Stomach (tissue), 9 donors: ENCODE results near the gene MOCS2. TPM values are rescaled to one million over a fixed set of nuclear protein-coding genes. Genes with fewer than 3 reads are reported as not detected.

Source experiments
- DNase-seq, 2 donors: peaks; one replicate each; pipeline versions ENCODE4 v3.0.0 to v3.0.0-alpha.2; 2013 to 2019
- H3K27ac ChIP-seq, 5 donors: fragments of 200-600 bp in 4 of 5; sonication (generic) in 4 of 5; one replicate each; pipeline ENCODE4 v1.5.1; 2013 to 2019; ENCODE audit warnings: mild to moderate bottlenecking in 1 of 5, moderate library complexity in 1 of 5
- H3K27me3 ChIP-seq, 3 donors: fragments of 200-600 bp; sonication (generic); one replicate each; pipeline ENCODE4 v1.5.1; 2017 to 2019; ENCODE audit warnings: mixed run types in 1 of 3
- H3K36me3 ChIP-seq, 4 donors: fragments of 200-600 bp; sonication (generic); 1 replicate in 3 of 4; 2 replicates in 1 of 4; pipeline ENCODE4 v1.5.1; 2016 to 2019
- H3K4me1 ChIP-seq, 4 donors: fragments of 200-600 bp; sonication (generic); one replicate each; pipeline ENCODE4 v1.5.1; 2016 to 2019
- H3K4me3 ChIP-seq, 4 donors: fragments of 200-600 bp; sonication (generic) in 3 of 4; one replicate each; pipeline ENCODE4 v1.5.1; 2016 to 2019; ENCODE audit warnings: mild to moderate bottlenecking in 1 of 4
- H3K9me3 ChIP-seq, 4 donors: fragments of 200-600 bp; sonication (generic); one replicate each; pipeline ENCODE4 v1.5.1; 2016 to 2019
- CTCF ChIP-seq, 7 experiments: fragments of 450-650 bp in 4 of 7; fragments of 200-600 bp in 3 of 7; sonication (generic) in 3 of 7; IDR thresholded peaks; one replicate each; pipeline ENCODE4 v1.5.1; 2016 to 2019; ENCODE audit warnings: antibody characterized with exemption in 7 of 7, control low read depth in 2 of 7, mild to moderate bottlenecking in 1 of 7
- EP300 ChIP-seq: sonication (generic); formaldehyde crosslinking; IDR thresholded peaks from one replicate; pipeline ENCODE4 v1.6.1; 2017; ENCODE audit warnings: antibody characterized with exemption
- POLR2A ChIP-seq, 4 donors: fragments of 450-650 bp; IDR thresholded peaks; one replicate each; pipeline ENCODE4 v1.6.1; 2016; ENCODE audit warnings: antibody characterized with exemption in 4 of 4, control low read depth in 2 of 4, mild to moderate bottlenecking in 1 of 4, moderate library complexity in 1 of 4
- POLR2AphosphoS5 ChIP-seq, 3 donors: sonication (generic); formaldehyde crosslinking; IDR thresholded peaks; one replicate each; pipeline ENCODE4 v1.6.1; 2016; ENCODE audit warnings: antibody characterized with exemption in 3 of 3
- WGBS, 5 donors: extraction: QIAGEN DNeasy Blood & Tissue Kit in 3 of 5; methylation state at CpG; one replicate each; pipeline versions ENCODE4 v1.1.5 to v1.1.7; 2013 to 2018; 5-methylcytosine and 5-hydroxymethylcytosine counted together
- intact Hi-C: fragments of 100-400 bp; cut with DNase I; formaldehyde crosslinking; loops from one replicate; pipeline ENCODE4 v1.15.1; 2023; ENCODE audit warnings: low total_unique reads
- polyA plus RNA-seq, 3 donors: library from polyadenylated mRNA; stranded (reverse); fragments of 200-250 nt; gene quantifications; one replicate each; pipeline ENCODE4 v1.2.3, GENCODE V29; 2013
- total RNA-seq, 5 donors: library from RNA; depleted of rRNA; stranded (reverse); fragments of >200 nt; gene quantifications; one replicate each; pipeline versions ENCODE4 v1.1.0 to v1.2.3, GENCODE V29; 2014 to 2016
- donor health status: healthy with polysubstance abuse.
- donor health status: Bipolar disorder and iron deficiency.
- donor health status: healthy.

MOCS2 gene
- total and polyA plus RNA-seq, 8 donors, result 15.8 to 96.4 (median 39.1) TPM

GRCh38 chr5:53090229-53090628 is 19.3 kb downstream of the MOCS2 start:
- intact Hi-C loops, result no loop called here
- H3K9me3 ChIP-seq, result no peaks in the 10 kb centered on the region
- no peak overlapping the region for H3K4me3 ChIP-seq
- H3K27me3 ChIP-seq, result no peaks in the 10 kb centered on the region
- H3K27ac ChIP-seq, result no peak overlapping the region
- peaks cover 0 to 12% (median 0%) of the 10 kb centered on the region in 4 donors for H3K4me1 ChIP-seq
- H3K36me3 ChIP-seq, result peaks cover 0 to 24% (median 12%) of the 10 kb centered on the region in 4 donors
- TF ChIP-seq POLR2AphosphoS5 (IDR thresholded peaks at IDR 0.05) (no peak), POLR2A (IDR thresholded peaks at IDR 0.05) (no peak), EP300 (no peak), CTCF (IDR thresholded peaks at IDR 0.05) (no peak)
- DNase-seq, result no peak
- 83 to 93% (median 84%) methylated on average over 5 of the region's 5 CpGs for WGBS, 5 donors

GRCh38 chr5:53089481-53089991 is 20.0 kb downstream of the MOCS2 start:
- peaks cover 0 to 19% (median 8%) of the 10 kb centered on the region in 4 donors for H3K36me3 ChIP-seq
- no peaks in the 10 kb centered on the region for H3K27me3 ChIP-seq
- no peak overlapping the region for H3K4me3 ChIP-seq
- H3K4me1 ChIP-seq, result peaks cover 0 to 12% (median 0%) of the 10 kb centered on the region in 4 donors
- H3K9me3 ChIP-seq, result no peaks in the 10 kb centered on the region
- WGBS, 5 donors, result 83 to 89% (median 86%) methylated on average over 4 of the region's 4 CpGs
- intact Hi-C loops, result no loop called here
- TF ChIP-seq CTCF (IDR thresholded peaks at IDR 0.05) (no peak), POLR2A (IDR thresholded peaks at IDR 0.05) (no peak), POLR2AphosphoS5 (IDR thresholded peaks at IDR 0.05) (no peak), EP300 (no peak)
- H3K27ac ChIP-seq, result no peak overlapping the region
- DNase-seq, result no peak

GRCh38 chr5:53087621-53088121 is 21.9 kb downstream of the MOCS2 start:
- TF ChIP-seq EP300 (no peak), POLR2AphosphoS5 (IDR thresholded peaks at IDR 0.05) (no peak), CTCF (IDR thresholded peaks at IDR 0.05) (no peak), POLR2A (IDR thresholded peaks at IDR 0.05) (no peak)
- peak in 1 of 2 donors; percentile 54 for DNase-seq
- H3K4me3 ChIP-seq, result no peak overlapping the region
- WGBS, 5 donors, result 67 to 100% (median 97%) methylated on average over 1 of the region's 1 CpG
- no peaks in the 10 kb centered on the region for H3K9me3 ChIP-seq
- no peaks in the 10 kb centered on the region for H3K27me3 ChIP-seq
- intact Hi-C loops, result no loop called here
- no peak overlapping the region for H3K27ac ChIP-seq
- H3K36me3 ChIP-seq, result peaks cover 0 to 30% (median 15%) of the 10 kb centered on the region in 4 donors
- peaks cover 0 to 12% (median 0%) of the 10 kb centered on the region in 4 donors for H3K4me1 ChIP-seq

- H3K4me1 ChIP-seq, result peaks cover 0 to 10% (median 0%) of the 10 kb centered on the region in 4 donors
- H3K36me3 ChIP-seq, result peaks cover 0 to 34% (median 12%) of the 10 kb centered on the region in 4 donors
- no peak overlapping the region for H3K27ac ChIP-seq
- H3K9me3 ChIP-seq, result no peaks in the 10 kb centered on the region
- 80 to 100% (median 92%) methylated on average over 1 of the region's 1 CpG for WGBS, 5 donors
- no peaks in the 10 kb centered on the region for H3K27me3 ChIP-seq
- no peak overlapping the region for H3K4me3 ChIP-seq
- intact Hi-C loops, result no loop called here
- no peak for DNase-seq
- TF ChIP-seq CTCF (IDR thresholded peaks at IDR 0.05), result no peak
- TF ChIP-seq POLR2AphosphoS5 (IDR thresholded peaks at IDR 0.05), result no peak
- no peak for TF ChIP-seq EP300
- TF ChIP-seq POLR2A (IDR thresholded peaks at IDR 0.05), result no peak
Observed at GRCh38 chr5:53087171-53087570, 22.4 kb downstream of the MOCS2 start.
